IMR-90 (cell line): ENCODE measurements around the gene TNIP1. TPM values are rescaled to one million over a fixed set of nuclear protein-coding genes. Genes with fewer than 3 reads are reported as not detected.

Experiments used
- ATAC-seq: fragments of 200-7000 bp; cut with Tn5 transposase; 2 replicates; pipeline ENCODE4 v1.9.1; 2020; ENCODE audit warnings: low read depth, mild to moderate bottlenecking, moderate library complexity
- BruUV-seq: library from RNA; stranded (reverse); fragments of 400-500 nt; replicated peaks from 2 replicates; lab custom pipeline; 2021; lab: Mats Ljungman, UMichigan
- CTCF ChIA-PET: fragments of 300-600 bp; formaldehyde crosslinking; extraction: SDS; loops from one replicate; lab custom pipeline; 2021; ENCODE audit warnings: antibody characterized with exemption; lab: Yijun Ruan, JAX
- POLR2A ChIA-PET: fragments of 300-600 bp; sonication (Branson Sonifier 250); formaldehyde crosslinking; loops from one replicate; lab custom pipeline; 2022; ENCODE audit warnings: antibody characterized with exemption; ENCODE audit not compliant: unreplicated experiment; lab: Charles Lee
- DNase-seq: peaks from one replicate; pipeline ENCODE4 v3.0.0; 2013
- H2AFZ ChIP-seq: replicated peaks from 2 replicates; pipeline ENCODE3; 2013; ENCODE audit warnings: low read length, mild to moderate bottlenecking; ENCODE audit not compliant: poor library complexity
- H2AK5ac ChIP-seq: 2 replicates; pipeline ENCODE4 v1.6.1; 2013; ENCODE audit warnings: low read depth, low read length, inconsistent platforms
- H2AK9ac ChIP-seq: replicated peaks from 2 replicates; pipeline ENCODE3; 2013; ENCODE audit warnings: mild to moderate bottlenecking, low read depth, low read length, moderate library complexity; ENCODE audit not compliant: poor library complexity
- H2BK120ac ChIP-seq: 2 replicates; pipeline ENCODE4 v1.6.1; 2013; ENCODE audit warnings: low read depth, low read length, inconsistent platforms
- H2BK15ac ChIP-seq: 3 replicates; pipeline ENCODE4 v1.6.1; 2013; ENCODE audit warnings: low read depth, low read length, inconsistent platforms
- H2BK20ac ChIP-seq: 2 replicates; pipeline ENCODE4 v1.6.1; 2013; ENCODE audit warnings: low read depth, mild to moderate bottlenecking, inconsistent platforms, low read length, moderate library complexity
- H2BK5ac ChIP-seq: 2 replicates; pipeline ENCODE4 v1.6.1; 2013; ENCODE audit warnings: mild to moderate bottlenecking, low read depth, low read length, inconsistent platforms; ENCODE audit not compliant: poor library complexity, severe bottlenecking
- H3K14ac ChIP-seq: replicated peaks from 2 replicates; pipeline ENCODE4 v1.6.1; 2013; ENCODE audit warnings: low read depth, low read length, inconsistent platforms
- H3K18ac ChIP-seq: 2 replicates; pipeline ENCODE4 v1.6.1; 2013; ENCODE audit warnings: low read depth, low read length, control low read depth
- H3K23ac ChIP-seq: 2 replicates; pipeline ENCODE4 v1.6.1; 2013; ENCODE audit warnings: low read depth, low read length, inconsistent platforms
- H3K27ac ChIP-seq: 2 replicates; pipeline ENCODE4 v1.5.1; 2013; ENCODE audit warnings: mild to moderate bottlenecking, control low read depth, low read length; ENCODE audit not compliant: insufficient read depth
- H3K27me3 ChIP-seq: 2 replicates; pipeline ENCODE4 v1.6.1; 2013; ENCODE audit warnings: low read length; ENCODE audit not compliant: control insufficient read depth, insufficient read depth
- H3K36me3 ChIP-seq: 2 replicates; pipeline ENCODE4 v1.6.1; 2013; ENCODE audit warnings: low read length, mixed read lengths; ENCODE audit not compliant: control insufficient read depth, insufficient read depth
- H3K4ac ChIP-seq: 2 replicates; pipeline ENCODE4 v1.6.1; 2013; ENCODE audit warnings: low read depth, low read length, inconsistent platforms
- H3K4me1 ChIP-seq: 2 replicates; pipeline ENCODE4 v1.6.1; 2013; ENCODE audit warnings: low read length, mixed read lengths; ENCODE audit not compliant: control insufficient read depth, insufficient read depth
- H3K4me2 ChIP-seq: 2 replicates; pipeline ENCODE4 v1.6.1; 2013; ENCODE audit warnings: low read depth, mild to moderate bottlenecking, control low read depth, low read length, moderate library complexity
- H3K4me3 ChIP-seq: 2 replicates; pipeline ENCODE4 v1.5.1; 2013; ENCODE audit warnings: low read depth, mild to moderate bottlenecking, control low read depth, low read length, moderate library complexity; ENCODE audit not compliant: insufficient read depth
- H3K56ac ChIP-seq: 2 replicates; pipeline ENCODE4 v1.6.1; 2013; ENCODE audit warnings: low read length, inconsistent platforms; ENCODE audit not compliant: insufficient read depth; ENCODE audit errors: extremely low read depth
- H3K79me1 ChIP-seq, 2 experiments: 2 replicates each; pipeline ENCODE4 v1.6.1; 2013; ENCODE audit warnings: low read length in 2 of 2, inconsistent platforms in 1 of 2, low read depth in 1 of 2
- H3K9ac ChIP-seq: 2 replicates; pipeline ENCODE4 v1.6.1; 2013; ENCODE audit warnings: low read depth, low read length, control low read depth
- H3K9me1 ChIP-seq: 2 replicates; pipeline ENCODE4 v1.6.1; 2013; ENCODE audit warnings: low read length, inconsistent platforms; ENCODE audit not compliant: insufficient read depth
- H3K9me3 ChIP-seq: 2 replicates; pipeline ENCODE4 v1.6.1; 2013; ENCODE audit warnings: low read length; ENCODE audit not compliant: control insufficient read depth, insufficient read depth
- H4K20me1 ChIP-seq: 2 replicates; pipeline ENCODE4 v1.6.1; 2013; ENCODE audit warnings: low read length, inconsistent platforms; ENCODE audit not compliant: insufficient read depth
- H4K5ac ChIP-seq: 2 replicates; pipeline ENCODE4 v1.6.1; 2013; ENCODE audit warnings: mild to moderate bottlenecking, low read depth, low read length, control low read depth
- H4K8ac ChIP-seq, 2 experiments: 2 replicates each; pipeline ENCODE4 v1.6.1; 2013; ENCODE audit warnings: low read depth in 2 of 2, low read length in 2 of 2, control low read depth in 1 of 2, inconsistent platforms in 1 of 2
- H4K91ac ChIP-seq: 2 replicates; pipeline ENCODE4 v1.6.1; 2013; ENCODE audit warnings: low read depth, low read length, inconsistent platforms; ENCODE audit not compliant: insufficient read depth
- CEBPB ChIP-seq: IDR thresholded peaks from 2 replicates; pipeline ENCODE4 v1.6.1; 2012; ENCODE audit warnings: low read depth, low read length, improper control_type of control experiment
- MAFK ChIP-seq: IDR thresholded peaks from 2 replicates; pipeline ENCODE4 v1.6.1; 2012; ENCODE audit warnings: low read depth, low read length, improper control_type of control experiment
- MAZ ChIP-seq: IDR thresholded peaks from 2 replicates; pipeline ENCODE4 v1.6.1; 2012; ENCODE audit warnings: low read depth, mild to moderate bottlenecking, low read length, improper control_type of control experiment, moderate library complexity, borderline replicate concordance
- MXI1 ChIP-seq: IDR thresholded peaks from 2 replicates; pipeline ENCODE4 v1.6.1; 2012; ENCODE audit warnings: low read depth, mild to moderate bottlenecking, low read length, moderate library complexity, borderline replicate concordance
- NFE2L2 ChIP-seq: fragments of 150-350 bp; IDR thresholded peaks from 2 replicates; pipeline ENCODE4 v1.6.1; 2016; ENCODE audit warnings: low read depth, mild to moderate bottlenecking, low read length
- RCOR1 ChIP-seq: IDR thresholded peaks from 2 replicates; pipeline ENCODE4 v1.6.1; 2012; ENCODE audit warnings: mild to moderate bottlenecking, low read length, improper control_type of control experiment; ENCODE audit not compliant: insufficient replicate concordance
- WGBS, 2 experiments: methylation state at CpG; one replicate each; pipeline versions ENCODE4 v1.1.5 to v1.1.7; 2013; ENCODE audit warnings: missing lambda C conversion rate in 2 of 2; ENCODE audit not compliant: insufficient read length in 1 of 2; ENCODE audit errors: extremely low coverage in 2 of 2; 5-methylcytosine and 5-hydroxymethylcytosine counted together
- dilution Hi-C: fragments of 300-500 bp; cut with HindIII; formaldehyde crosslinking; loops from one replicate; pipeline ENCODE4 v1.14.3; 2018; ENCODE audit warnings: low sequenced_read_pairs; ENCODE audit not compliant: unreplicated experiment
- in situ Hi-C: fragments of 300-500 bp; cut with MboI; formaldehyde crosslinking; loops from 3 replicates; pipeline ENCODE4 v1.14.3; 2019; ENCODE audit warnings: low sequenced_read_pairs, inconsistent platforms, mixed read lengths
- intact Hi-C: fragments of 100-400 bp; cut with micrococcal nuclease; formaldehyde crosslinking; loops from 2 replicates; pipeline ENCODE4 v1.10.0; 2022
- polyA plus RNA-seq, 3 experiments: library from polyadenylated mRNA; depleted of rRNA; stranded (reverse); fragments of >200 nt; gene quantifications; 2 replicates each; pipeline ENCODE4 v1.2.3, GENCODE V29; 2012; ENCODE audit warnings: low replicate concordance in 1 of 3
- total RNA-seq: library from RNA; depleted of rRNA; stranded (reverse); fragments of >200 nt; gene quantifications from 2 replicates; pipeline ENCODE4 v1.2.3, GENCODE V29; 2012
- TF ChIP-seq, protein P1 (sequence below): fragments of 150-350 bp; IDR thresholded peaks from 2 replicates; pipeline ENCODE4 v1.6.1; 2017; ENCODE audit warnings: mild to moderate bottlenecking, antibody characterized with exemption, low read length, low read depth

The TNIP1 gene
- total and polyA plus RNA-seq, 2 of the 4 experiments (the other 2 are of a cell fraction), result 63.8 to 92.8 TPM

DNA sequence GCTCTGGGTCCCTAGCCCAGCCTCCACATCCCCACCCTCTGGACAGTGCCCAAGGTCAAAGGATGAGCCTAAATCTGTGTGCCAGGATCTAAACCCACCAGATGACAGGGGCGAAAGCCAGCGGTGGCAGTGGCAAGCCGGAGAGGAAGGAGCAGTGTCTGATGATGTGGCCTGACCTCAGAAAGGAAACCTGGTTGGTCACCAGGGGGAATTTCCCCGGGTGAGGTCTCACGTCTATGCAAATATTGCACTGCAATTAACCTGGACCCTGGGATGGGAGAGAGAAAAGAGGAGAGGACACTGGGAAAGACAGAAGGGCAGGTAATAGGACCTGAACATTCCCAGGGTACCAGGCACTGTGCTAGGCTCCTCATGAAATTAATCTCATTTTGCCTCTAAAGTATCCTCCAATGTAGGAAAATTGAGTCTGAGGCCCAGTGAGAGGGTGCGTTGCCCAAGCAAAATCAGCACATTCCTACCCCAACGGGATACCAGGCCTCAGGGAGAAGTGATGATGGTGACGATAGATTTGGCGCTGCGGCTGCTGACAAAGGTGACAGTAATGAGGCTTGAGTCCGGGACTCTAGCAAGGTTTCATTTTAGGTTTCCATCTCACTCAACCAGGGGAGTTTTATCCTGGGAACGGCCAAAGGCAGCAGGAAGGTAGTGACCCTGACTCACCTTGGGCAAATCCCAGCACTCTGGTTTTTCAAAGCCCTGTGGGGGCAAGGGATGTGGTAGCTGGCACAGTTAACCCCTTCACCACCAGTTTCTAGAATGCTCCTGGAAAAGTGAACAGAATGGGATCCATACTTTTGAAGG lies 13.4 kb upstream of the TNIP1 start (continued):
- TF ChIP-seq NFE2L2 (no peak), MAZ (no peak)

DNA sequence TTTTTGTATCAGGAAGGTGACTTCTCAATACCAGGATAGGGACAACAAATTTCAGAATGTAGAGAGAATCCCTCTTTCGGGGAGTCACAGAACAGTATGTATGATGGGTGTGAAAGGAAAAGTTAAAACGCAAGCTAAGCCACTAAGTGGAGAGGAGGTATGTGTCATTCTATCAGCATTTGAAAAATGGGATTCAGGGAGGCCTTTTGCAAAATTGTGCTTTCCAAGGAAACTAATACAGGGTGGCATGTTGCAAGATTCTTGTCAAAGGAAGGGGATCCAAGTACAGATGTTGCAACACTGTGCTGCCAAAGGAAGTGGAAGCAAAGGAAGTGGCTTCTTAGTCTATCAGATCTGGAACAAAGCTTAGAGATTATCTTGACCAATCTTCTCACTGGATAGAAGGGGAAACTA lies 12.6 kb upstream of the TNIP1 start:
- ATAC-seq (peak; percentile 61), DNase-seq (peak; percentile 94)
- Histone ChIP-seq H3K9me1 (peaks cover 28% of the 10 kb centered on the region), H3K79me1 (peaks cover 0 to 13% of the 10 kb centered on the region in 2 experiments; a peak in 1 of 4 replicates), H3K36me3 (no peaks in the 10 kb centered on the region), H3K9ac (peak overlapping the region; percentile 41), H4K8ac (peak overlapping the region; percentile 62 to 92), H3K4ac (peak overlapping the region; percentile 96), H4K20me1 (peaks cover 3% of the 10 kb centered on the region; the same call in 1 of the 2 replicates), H3K14ac (peak overlapping the region; percentile 94), H4K5ac (peak overlapping the region; percentile 99), H3K9me3 (no peaks in the 10 kb centered on the region), H2BK5ac (peak overlapping the region; percentile 97), H2BK20ac (peak overlapping the region; percentile 93), H4K91ac (peak overlapping the region; percentile 90), H2BK15ac (peak overlapping the region; percentile 85; the same call in 2 of the 3 replicates), H3K27me3 (no peaks in the 10 kb centered on the region), H2AK9ac (peak overlapping the region; percentile 91), H3K27ac (peak overlapping the region; percentile 94), H3K4me2 (peak overlapping the region; percentile 87), H2AK5ac (peak overlapping the region; percentile 83), H2AFZ (peak overlapping the region; percentile 60), H3K4me1 (peaks cover 22% of the 10 kb centered on the region), H2BK120ac (peak overlapping the region; percentile 94), H3K18ac (peak overlapping the region; percentile 92), H3K4me3 (peak overlapping the region; percentile 11; the same call in 1 of the 2 replicates), H3K23ac (peak overlapping the region; percentile 97), H3K56ac (peak overlapping the region; percentile 80)
- no TSS peak for BruUV-seq
- dilution Hi-C loops, result no loop called here
- TF ChIP-seq CEBPB (peak; percentile 100), RCOR1 (no peak), MAFK (peak; percentile 52; the same call in 1 of the 2 replicates), MXI1 (no peak)
- TF ChIP-seq, protein P1, sequence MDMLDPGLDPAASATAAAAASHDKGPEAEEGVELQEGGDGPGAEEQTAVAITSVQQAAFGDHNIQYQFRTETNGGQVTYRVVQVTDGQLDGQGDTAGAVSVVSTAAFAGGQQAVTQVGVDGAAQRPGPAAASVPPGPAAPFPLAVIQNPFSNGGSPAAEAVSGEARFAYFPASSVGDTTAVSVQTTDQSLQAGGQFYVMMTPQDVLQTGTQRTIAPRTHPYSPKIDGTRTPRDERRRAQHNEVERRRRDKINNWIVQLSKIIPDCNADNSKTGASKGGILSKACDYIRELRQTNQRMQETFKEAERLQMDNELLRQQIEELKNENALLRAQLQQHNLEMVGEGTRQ, result no peak
- no CpG with 5 or more reads among the region's 2 CpGs for WGBS, 2 experiments
- POLR2A ChIA-PET, result no interaction called here
- intact Hi-C loops, result no loop called here
- CTCF ChIA-PET, result interaction anchor here (1.6 kb wide), 1 partner anchor 42 kb away, joined by 6 read pairs; no protein-coding TSS in a partner anchor
- in situ Hi-C loops, result no loop called here
